RKO (cell line): Measurements from ENCODE around the gene RFK.
A peak's percentile ranks its signal among the peaks of the same experiment; 100 is the strongest.
"Not testable (repeated sequence)": the region's sequence is repeated elsewhere in the genome, so short reads cannot be mapped to it uniquely, and the experiment has no call there.

Experiments used
- DNase-seq: peaks from one replicate; pipeline ENCODE4 v3.0.0-alpha.2; 2016; ENCODE audit warnings: low spot score

RFK gene

GRCh38 chr9:76394195-76394959, at the start of gene RFK:
Gene RFK, minus strand, starts transcription at chr9:76394426. Its CDS starts 255 bp downstream, at chr9:76394171.
- peak; percentile 91 for DNase-seq

- DNase-seq: no peak
These were observed 49.7 kb upstream of the RFK start for GRCh38 chr9:76443887-76444286.

GRCh38 chr9:76441551-76442322, 47.5 kb upstream of the RFK start:
- DNase-seq: no peak

- no peak for DNase-seq
These were observed 44.8 kb upstream of the RFK start for GRCh38 chr9:76438841-76439588.

- not testable (repeated sequence) for DNase-seq
These were observed 42.9 kb upstream of the RFK start for GRCh38 chr9:76437017-76437699.

GRCh38 chr9:76434897-76435296, 40.7 kb upstream of the RFK start:
- not testable (repeated sequence) for DNase-seq

GRCh38 chr9:76433836-76434235, 39.6 kb upstream of the RFK start:
- DNase-seq: no peak

GRCh38 chr9:76433406-76433805, 39.2 kb upstream of the RFK start:
- no peak for DNase-seq

GRCh38 chr9:76431601-76432000, 37.4 kb upstream of the RFK start:
- DNase-seq: no peak

GRCh38 chr9:76426807-76427419, 32.7 kb upstream of the RFK start:
- no peak for DNase-seq

- DNase-seq: no peak
These were observed 31.6 kb upstream of the RFK start for GRCh38 chr9:76425677-76426453.

GRCh38 chr9:76424491-76424890, 30.3 kb upstream of the RFK start:
- DNase-seq: no peak

- no peak for DNase-seq
These were observed 29.3 kb upstream of the RFK start for GRCh38 chr9:76423216-76424177.

- DNase-seq: peak; percentile 16
These were observed 25.7 kb upstream of the RFK start for GRCh38 chr9:76419782-76420380.

GRCh38 chr9:76417394-76417793, 23.2 kb upstream of the RFK start:
- DNase-seq: no peak

- DNase-seq: no peak
These were observed 21.5 kb upstream of the RFK start for GRCh38 chr9:76415731-76416130.

GRCh38 chr9:76415154-76415553, 20.9 kb upstream of the RFK start:
- DNase-seq: no peak

GRCh38 chr9:76414661-76415060, 20.4 kb upstream of the RFK start:
- no peak for DNase-seq

GRCh38 chr9:76413658-76414057, 19.4 kb upstream of the RFK start:
- DNase-seq: no peak
